K562 (cell line): Measurements from ENCODE around the gene CDCA5. TPM values are rescaled to one million over a fixed set of nuclear protein-coding genes. Genes with fewer than 3 reads are reported as not detected.

Experiments
- ARID4B ChIP-seq: sonication (generic); formaldehyde crosslinking; IDR thresholded peaks from 2 replicates; pipeline ENCODE4 v1.8.0; 2022; ENCODE audit warnings: mild to moderate bottlenecking, missing genetic modification reagents
- MAX ChIP-seq: sonication (generic); formaldehyde crosslinking; IDR thresholded peaks from 2 replicates; pipeline ENCODE4 v1.9.0; 2022; ENCODE audit warnings: mild to moderate bottlenecking, missing genetic modification reagents
- NR4A1 ChIP-seq, 2 experiments: fragments of 250-450 bp in 1 of 2; fragments of 450-650 bp in 1 of 2; sonication (Bioruptor Pico) in 1 of 2; IDR thresholded peaks; 2 replicates each; pipeline versions ENCODE4 v1.4.0 to v1.6.1; 2016 to 2020; ENCODE audit warnings: mild to moderate bottlenecking in 2 of 2, missing compliant biosample characterization in 1 of 2, missing genetic modification characterization in 1 of 2, moderate library complexity in 1 of 2
- PPARD ChIP-seq: fragments of 250-450 bp; sonication (Bioruptor Pico); IDR thresholded peaks from 2 replicates; pipeline ENCODE4 v1.8.0; 2022; ENCODE audit warnings: inconsistent platforms, mild to moderate bottlenecking, moderate library complexity
- SIN3B ChIP-seq: fragments of 450-650 bp; IDR thresholded peaks from 2 replicates; pipeline ENCODE4 v1.6.1; 2017; ENCODE audit warnings: low read depth, mild to moderate bottlenecking, moderate library complexity
- SMARCA4 ChIP-seq: fragments of 450-650 bp; IDR thresholded peaks from 2 replicates; pipeline ENCODE4 v1.6.1; 2016
- TAF9B ChIP-seq: fragments of 450-650 bp; IDR thresholded peaks from 2 replicates; pipeline ENCODE4 v1.6.1; 2018; ENCODE audit warnings: mild to moderate bottlenecking; ENCODE audit not compliant: partially characterized antibody
- ZNF407 ChIP-seq: fragments of 450-650 bp; IDR thresholded peaks from 2 replicates; pipeline ENCODE4 v1.6.1; 2016; ENCODE audit warnings: low read depth
- polyA plus RNA-seq, 8 experiments: library from polyadenylated mRNA; depleted of rRNA in 4 of 8; stranded (reverse) in 5 of 8; unstranded in 3 of 8; fragments of >200 nt; fragmentation: Nextera tagmentation in 2 of 8; fragmentation: Illumina TruSeq in 1 of 8; extraction: Ambion mirVana in 2 of 8; extraction: Trizol in 1 of 8; gene quantifications; 2 replicates each; pipeline versions ENCODE4 v1.2.1 to v1.2.3, GENCODE V29; 2011 to 2014; ENCODE audit warnings: inconsistent platforms in 1 of 8, missing spikeins in 1 of 8
- total RNA-seq, 7 experiments: library from RNA; depleted of rRNA in 6 of 7; stranded (reverse); fragments of >200 nt in 6 of 7; fragmentation: Illumina TruSeq in 2 of 7; extraction: Trizol in 2 of 7; gene quantifications; 2 replicates each; pipeline versions ENCODE4 v1.2.1 to v1.2.3, GENCODE V29; 2011 to 2021; ENCODE audit warnings: low replicate concordance in 1 of 7

CDCA5 gene
- total and polyA plus RNA-seq, 9 of the 15 experiments (the other 6 are each of a cell fraction or from before 2014, with no cell fraction given), result 18.9 to 94.3 (median 64.6) TPM

GRCh38 chr11:65114538-65115171, 30.8 kb upstream of the CDCA5 start (continued):
- TF ChIP-seq ZNF407 (no peak), ARID4B (0 out of 2 replicates have a peak, but pooled peaks have one; percentile 47), NR4A1 (CRISPR knock-in tag; IDR thresholded peaks at IDR 0.05) (no peak), NR4A1 (tag; IDR thresholded peaks at IDR 0.05) (no peak), PPARD (no peak), TAF9B (no peak), SMARCA4 (no peak), SIN3B (no peak), MAX (CRISPR knock-in tag) (peak; percentile 37)
